ENCODE results near the gene IMPDH1. TPM values are rescaled to one million over a fixed set of nuclear protein-coding genes. Genes with fewer than 3 reads are reported as not detected.
A peak's percentile ranks its signal among the peaks of the same experiment; 100 is the strongest.

IMPDH1 gene
- total and polyA plus RNA-seq, 10 of the 15 experiments (the other 5 are each of a cell fraction or from before 2014, with no cell fraction given) = 0.50 to 61.3 (median 41.8) TPM

GRCh38 chr7:128455543-128456254, 45.9 kb upstream of the IMPDH1 start, which contains the start of gene HILPDA (continued):
- peak; percentile 83 for TF ChIP-seq CREM (IDR thresholded peaks at IDR 0.05; ENCODE audit: low read depth)
- TF ChIP-seq SREBF1 (IDR thresholded peaks at IDR 0.05; ENCODE audit: low read length) = no peak
- peak; percentile 15 for TF ChIP-seq SIX5 (IDR thresholded peaks at IDR 0.05; ENCODE audit: low read depth, low read length, severe bottlenecking)
- peak; percentile 63 for TF ChIP-seq SKIL (IDR thresholded peaks at IDR 0.05; ENCODE audit: low read depth, poor library complexity, severe bottlenecking)
- TF ChIP-seq ATF3 (IDR thresholded peaks at IDR 0.05; ENCODE audit: borderline replicate concordance, extremely low read depth, low read depth, low read length) = no peak
- no peak for TF ChIP-seq STAT3 (IDR thresholded peaks at IDR 0.05; ENCODE audit: low read depth, low read length)
- TF ChIP-seq RUNX3 (IDR thresholded peaks at IDR 0.05; ENCODE audit: low read length) = peak; percentile 97
- TF ChIP-seq PML (IDR thresholded peaks at IDR 0.05; ENCODE audit: low read length) = peak; percentile 89
- no peak for TF ChIP-seq ESRRA (IDR thresholded peaks at IDR 0.05; ENCODE audit: low read length)
- no peak for TF ChIP-seq PAX8 (IDR thresholded peaks at IDR 0.05)
- no peak for TF ChIP-seq ETV6 (conservative IDR thresholded peaks at IDR 0.05 in 1 of 2, IDR thresholded peaks at IDR 0.05 in 1 of 2; ENCODE audit: borderline replicate concordance in 1 of 2, low read depth in 1 of 2)
- no peak for TF ChIP-seq FOS (IDR thresholded peaks at IDR 0.05; ENCODE audit: borderline replicate concordance, extremely low read depth, insufficient read length)
- TF ChIP-seq SPI1 (IDR thresholded peaks at IDR 0.05; ENCODE audit: borderline replicate concordance, insufficient read depth, low read depth, low read length) = no peak
- peak; percentile 88 for TF ChIP-seq NBN (IDR thresholded peaks at IDR 0.05)
- no peak for TF ChIP-seq ZSCAN29 (IDR thresholded peaks at IDR 0.05)
- no peak for TF ChIP-seq ZNF274 (IDR thresholded peaks at IDR 0.05; ENCODE audit: insufficient read depth, insufficient read length)
- peak; percentile 32; the same call in 1 of the 2 replicates for TF ChIP-seq NR2C1 (IDR thresholded peaks at IDR 0.05)
- TF ChIP-seq CEBPB (IDR thresholded peaks at IDR 0.05; ENCODE audit: borderline replicate concordance in 1 of 2, low read depth in 2 of 2, low read length in 2 of 2) = no peak
- no peak; the same call in 1 of the 2 replicates for TF ChIP-seq NFIC (IDR thresholded peaks at IDR 0.05; ENCODE audit: low read depth, low read length)
- TF ChIP-seq CHD4 (IDR thresholded peaks at IDR 0.05) = no peak
- no peak for TF ChIP-seq KAT2A (conservative IDR thresholded peaks at IDR 0.05; ENCODE audit: control insufficient read depth, low read depth, low read length)
- no peak for TF ChIP-seq YBX1 (IDR thresholded peaks at IDR 0.05)
- TF ChIP-seq ZNF592 (IDR thresholded peaks at IDR 0.05) = peak; percentile 97
- peak; percentile 55 for TF ChIP-seq SMAD5 (IDR thresholded peaks at IDR 0.05; ENCODE audit: low read depth)
- TF ChIP-seq SP1 (IDR thresholded peaks at IDR 0.05; ENCODE audit: low read depth, low read length) = peak; percentile 32
- peak; percentile 54; the same call in 1 of the 2 replicates for TF ChIP-seq YY1 (IDR thresholded peaks at IDR 0.05; ENCODE audit: low read depth, low read length)
- TF ChIP-seq RELA (IDR thresholded peaks at IDR 0.05; ENCODE audit: borderline replicate concordance, partially characterized antibody) = peak; percentile 77

All from GM12878 (cell line).